ENCODE measurements around the gene GPR108.
"Not testable (repeated sequence)": the region's sequence is repeated elsewhere in the genome, so short reads cannot be mapped to it uniquely, and the experiment has no call there.

Gene GPR108

DNA sequence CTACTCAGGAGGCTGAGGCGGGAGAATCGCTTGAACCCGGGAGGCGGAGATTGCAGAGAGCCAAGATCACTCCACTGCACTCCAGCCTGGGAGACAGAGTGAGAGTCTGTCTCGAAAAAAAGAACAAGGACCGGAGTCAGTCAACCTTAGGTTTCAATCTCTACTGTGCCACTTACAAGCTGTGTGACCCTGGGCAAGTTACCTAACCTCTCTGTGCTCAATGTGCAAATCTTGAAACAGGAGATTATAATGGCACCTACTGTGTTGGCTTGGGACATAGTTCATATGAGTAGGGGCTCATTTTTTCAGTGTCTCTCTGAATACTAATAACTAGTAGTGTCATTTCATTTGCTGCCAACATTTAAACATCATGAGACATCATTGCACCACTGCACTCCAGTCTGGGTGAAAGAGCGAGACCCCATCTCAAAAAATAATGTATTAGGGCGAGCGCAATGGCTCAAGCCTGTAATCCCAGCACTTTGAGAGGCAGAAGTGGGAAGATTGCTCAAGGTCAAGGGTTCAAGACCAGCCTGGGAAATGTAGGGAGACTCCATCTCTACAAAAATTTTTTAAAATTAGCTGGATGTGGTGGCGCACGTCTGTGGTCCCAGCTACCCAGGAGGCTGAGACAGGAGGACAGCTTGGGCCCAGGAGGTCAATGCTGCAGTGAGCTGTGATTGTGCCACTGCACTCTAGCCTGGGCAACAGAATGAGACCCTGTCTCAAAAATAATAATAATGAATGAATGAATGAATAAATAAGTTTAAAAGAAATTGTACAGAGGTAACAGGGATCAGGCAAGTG lies 22.4 kb downstream of the GPR108 start:
- DNase-seq, result no peak
- TF ChIP-seq POLR2A (IDR thresholded peaks at IDR 0.05; ENCODE audit: low read length) (no peak), GATA1 (IDR thresholded peaks at IDR 0.05; ENCODE audit: low read depth, low read length) (no peak)

DNA sequence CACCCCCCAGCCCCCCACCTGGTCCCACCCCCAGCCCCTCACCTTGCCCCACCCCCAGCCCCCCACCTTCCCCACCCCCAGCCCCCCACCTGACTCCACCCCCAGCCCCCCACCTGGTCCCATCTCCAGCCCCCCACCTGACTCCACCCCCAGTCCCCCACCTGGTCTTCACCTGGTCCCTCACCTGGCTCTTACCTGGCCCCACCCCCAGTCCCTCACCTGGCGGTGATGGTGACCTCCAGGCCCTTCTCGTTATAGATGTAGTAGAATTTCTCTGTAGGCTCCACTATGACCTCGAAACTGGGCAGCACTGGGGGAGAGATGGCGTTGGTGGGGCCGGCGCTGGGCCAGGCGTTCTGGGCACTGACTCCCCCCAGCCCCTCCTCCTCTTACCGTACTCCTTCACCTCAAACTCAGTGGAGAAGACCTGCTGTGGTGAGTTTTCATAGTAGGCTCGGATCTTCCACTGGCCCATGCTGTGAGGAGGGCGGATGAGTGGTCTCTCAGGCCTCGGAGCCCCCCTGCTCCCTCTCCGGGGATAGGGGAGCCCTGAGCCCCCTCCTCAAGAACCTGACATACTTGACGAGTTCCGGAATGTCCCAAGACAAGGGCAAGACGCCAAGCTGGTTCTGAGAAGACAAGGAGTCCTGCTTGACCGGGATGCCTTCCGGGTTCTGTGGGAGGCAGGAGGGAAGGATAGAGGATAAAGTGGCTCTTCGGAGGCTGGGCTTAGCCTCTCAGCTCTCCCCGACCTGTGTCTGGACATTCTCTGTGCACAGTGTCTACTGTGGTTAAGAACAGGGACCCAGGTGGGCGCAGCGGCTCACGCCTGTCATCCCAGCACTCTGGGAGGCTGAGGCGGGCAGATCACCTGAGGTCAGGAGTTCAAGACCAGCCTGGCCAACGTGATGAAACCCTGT lies 23.3 kb downstream of the GPR108 start:
- no peak for TF ChIP-seq POLR2A (IDR thresholded peaks at IDR 0.05; ENCODE audit: low read length)
- TF ChIP-seq GATA1 (IDR thresholded peaks at IDR 0.05; ENCODE audit: low read depth, low read length), result no peak
- no peak for DNase-seq

DNA sequence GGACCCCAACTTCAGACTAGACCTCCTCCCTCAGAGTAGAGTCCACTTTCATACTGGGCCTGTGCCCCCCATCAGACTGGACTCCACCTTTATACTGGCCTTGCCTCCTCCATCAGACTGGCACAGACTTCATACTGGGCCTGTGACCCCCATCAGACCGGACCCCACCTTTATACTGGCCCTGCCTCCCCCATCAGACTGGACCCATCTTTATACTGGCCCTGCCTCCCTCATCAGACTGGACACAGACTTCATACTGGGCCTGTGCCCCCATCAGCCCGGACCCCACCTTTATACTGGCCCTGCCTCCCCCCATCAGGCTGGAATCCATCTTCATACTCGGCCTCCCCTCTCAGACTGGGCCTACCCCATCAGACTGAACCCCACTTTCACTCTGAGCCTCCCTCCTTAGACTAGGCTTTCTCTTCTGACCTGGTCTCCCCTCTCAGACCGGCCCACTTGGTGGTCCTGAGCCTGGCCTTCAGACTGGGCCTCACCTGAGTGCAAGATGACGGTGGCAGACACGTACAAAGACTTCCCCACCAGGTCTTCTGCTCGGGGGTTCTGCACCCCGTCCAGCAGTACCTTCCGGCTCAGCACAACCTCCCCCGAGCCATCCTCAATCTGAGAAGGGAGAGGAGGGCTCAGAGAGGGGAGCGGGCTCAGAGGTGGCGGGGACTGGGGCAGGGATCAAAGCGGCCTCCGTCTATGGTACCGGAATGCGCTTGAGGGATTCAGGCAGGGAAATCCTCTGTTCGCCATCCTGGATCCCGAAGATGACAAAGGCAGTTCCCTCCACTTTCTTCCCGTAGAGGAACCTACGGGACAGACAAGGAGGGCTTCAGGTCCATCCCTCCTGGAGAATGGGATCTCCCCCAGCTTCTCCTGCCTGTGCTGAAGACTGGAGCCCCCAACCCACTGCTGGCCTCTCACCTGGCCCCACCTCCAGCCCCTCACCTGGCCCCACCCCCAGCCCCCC lies 24.4 kb downstream of the GPR108 start:
- no peak for DNase-seq

DNA sequence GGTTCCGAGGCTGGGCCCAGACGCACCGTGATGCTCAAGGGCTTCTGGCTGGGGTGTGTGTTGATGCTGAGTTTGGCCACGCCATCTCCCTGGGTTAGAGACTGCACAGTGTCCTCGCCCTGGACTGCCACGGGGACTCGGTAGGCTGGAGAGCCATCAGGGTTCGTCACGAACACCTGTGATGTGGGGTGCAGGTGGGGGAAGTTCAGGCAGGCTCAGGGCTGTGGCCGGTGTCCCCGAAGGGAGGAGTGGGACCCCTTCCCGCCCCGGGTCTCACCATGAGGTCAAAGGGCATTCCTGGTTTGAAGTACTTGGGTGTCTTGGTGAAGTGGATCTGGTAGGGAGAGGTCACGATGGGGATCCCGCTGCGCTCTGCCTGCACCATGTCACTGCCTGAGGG lies 25.1 kb downstream of the GPR108 start:
- no peak for DNase-seq
- TF ChIP-seq GATA1 (IDR thresholded peaks at IDR 0.05; ENCODE audit: low read depth, low read length), result no peak

More for the DNA sequence above, 24.4 kb downstream of the GPR108 start:
- no peak for TF ChIP-seq GATA1 (IDR thresholded peaks at IDR 0.05; ENCODE audit: low read depth, low read length)
- TF ChIP-seq POLR2A (IDR thresholded peaks at IDR 0.05; ENCODE audit: low read length), result no peak

DNA sequence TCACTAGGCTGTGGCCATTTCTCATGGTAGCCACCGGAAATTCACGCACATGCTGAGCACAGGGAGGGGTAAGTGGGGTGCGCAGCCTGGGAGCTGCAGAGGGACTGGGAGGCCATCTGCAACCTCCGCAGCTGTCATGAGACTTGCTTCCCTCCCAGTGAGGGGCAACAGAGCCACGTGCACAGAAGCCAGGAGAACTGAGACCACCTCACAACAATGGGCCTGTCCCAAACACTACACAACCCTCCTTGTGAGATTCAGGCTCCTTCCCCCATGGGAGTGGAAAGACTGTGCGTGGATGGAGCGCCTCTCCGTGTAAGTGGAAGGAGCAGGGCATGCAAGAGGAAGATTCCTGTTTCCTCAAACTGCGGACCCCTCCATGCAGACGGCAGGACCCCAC lies 25.8 kb downstream of the GPR108 start:
- TF ChIP-seq GATA1 (IDR thresholded peaks at IDR 0.05; ENCODE audit: low read depth, low read length) (no peak), POLR2A (IDR thresholded peaks at IDR 0.05; ENCODE audit: low read length) (no peak)
- no peak for DNase-seq

DNA sequence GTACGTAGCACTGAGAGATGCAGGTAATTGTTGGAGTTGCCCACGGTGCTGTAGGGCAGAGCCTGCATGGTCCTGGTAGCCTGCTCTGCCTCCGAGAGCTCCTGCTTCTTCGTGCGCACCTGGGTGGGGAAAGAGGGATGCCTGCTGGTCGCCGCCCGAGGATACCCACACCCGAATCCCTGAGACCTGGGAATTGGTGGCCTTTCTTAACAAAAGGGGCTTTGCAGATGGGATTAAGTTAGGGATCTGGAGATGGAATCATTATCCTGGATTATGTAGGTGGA lies 26.4 kb downstream of the GPR108 start:
- no peak for TF ChIP-seq GATA1 (IDR thresholded peaks at IDR 0.05; ENCODE audit: low read depth, low read length)
- TF ChIP-seq POLR2A (IDR thresholded peaks at IDR 0.05; ENCODE audit: low read length), result no peak
- no peak for DNase-seq

DNA sequence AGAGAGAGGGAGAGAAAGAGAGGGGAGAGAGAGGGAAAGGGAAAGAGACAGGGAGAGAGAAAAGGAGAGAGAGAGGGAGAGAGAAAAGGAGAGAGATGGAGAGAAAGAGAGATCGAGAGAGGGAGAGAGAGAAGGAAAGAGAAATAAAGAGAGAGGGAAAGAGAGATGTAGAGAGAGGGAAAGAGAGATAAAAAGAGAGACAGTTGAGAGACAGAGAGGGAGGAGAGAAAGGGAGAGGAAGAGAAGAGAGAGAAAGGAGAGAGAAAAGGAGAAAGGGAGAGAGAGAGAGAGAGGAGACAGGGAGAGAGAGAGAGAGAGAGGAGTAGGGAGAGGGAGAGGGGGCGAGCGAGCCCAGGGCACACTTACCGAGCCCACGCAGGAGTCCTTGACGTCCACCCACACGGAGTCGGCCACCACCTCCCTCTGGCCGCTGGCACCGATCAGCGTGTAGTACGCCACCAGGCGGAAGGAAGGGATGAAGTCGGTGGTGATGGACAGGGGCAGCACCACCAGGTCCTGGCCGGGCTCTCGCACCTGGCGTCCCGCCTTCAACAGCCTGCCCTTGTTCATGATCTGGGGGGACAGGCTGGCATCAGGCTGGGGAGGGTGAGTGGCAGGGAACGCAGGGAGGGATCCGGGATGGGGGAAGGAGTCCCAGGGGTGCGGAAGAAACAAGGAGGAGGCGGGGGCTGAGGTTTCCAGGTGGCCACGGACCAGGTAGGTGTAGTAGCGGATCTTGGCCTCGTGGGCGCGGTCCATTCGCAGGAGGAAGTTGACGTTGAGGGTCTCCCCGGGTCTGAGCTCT lies 26.9 kb downstream of the GPR108 start:
- TF ChIP-seq POLR2A (IDR thresholded peaks at IDR 0.05; ENCODE audit: low read length), result no peak
- TF ChIP-seq GATA1 (IDR thresholded peaks at IDR 0.05; ENCODE audit: low read depth, low read length), result no peak
- no peak for DNase-seq

DNA sequence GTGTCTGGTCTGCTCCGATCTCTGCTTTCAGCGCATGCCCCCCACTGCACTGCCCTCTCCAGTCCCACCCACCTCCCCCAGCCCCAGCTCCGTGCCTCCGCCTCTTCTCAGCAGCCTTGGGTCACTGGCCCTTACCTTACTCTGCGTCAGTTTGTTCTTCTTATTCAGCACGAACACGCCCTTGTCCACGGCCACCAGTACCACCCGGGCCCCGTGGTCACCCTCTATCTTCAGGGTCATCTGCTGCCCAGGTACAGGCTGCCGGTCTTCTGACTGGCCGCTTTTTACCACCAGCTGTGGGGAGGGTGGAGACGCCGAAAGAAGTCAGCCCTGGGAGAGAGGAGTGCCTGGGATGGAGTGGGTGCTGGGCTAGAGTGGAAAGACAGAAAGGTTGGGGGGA lies 27.8 kb downstream of the GPR108 start:
- no peak for DNase-seq
- no peak for TF ChIP-seq GATA1 (IDR thresholded peaks at IDR 0.05; ENCODE audit: low read depth, low read length)
- TF ChIP-seq POLR2A (IDR thresholded peaks at IDR 0.05; ENCODE audit: low read length), result no peak

DNA sequence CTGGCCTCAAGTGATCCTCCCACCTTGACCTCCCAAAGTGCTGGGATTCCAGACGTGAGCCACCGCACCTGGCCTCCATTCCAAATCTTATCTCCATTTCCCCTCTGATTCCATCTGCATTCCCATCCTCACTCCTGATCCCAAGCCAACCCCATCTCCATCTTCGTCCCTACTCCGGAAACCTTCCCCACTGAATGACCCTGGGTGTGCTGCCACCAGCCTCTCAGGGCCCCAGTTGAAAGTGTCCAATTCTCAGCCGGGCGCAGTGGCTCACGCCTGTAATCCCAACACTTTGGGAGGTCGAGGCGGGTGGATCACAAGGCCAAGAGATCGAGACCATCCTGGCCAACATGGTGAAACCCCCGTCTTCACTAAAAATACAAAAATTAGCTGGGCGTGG lies 28.5 kb downstream of the GPR108 start:
- DNase-seq, result not testable (repeated sequence)

DNA sequence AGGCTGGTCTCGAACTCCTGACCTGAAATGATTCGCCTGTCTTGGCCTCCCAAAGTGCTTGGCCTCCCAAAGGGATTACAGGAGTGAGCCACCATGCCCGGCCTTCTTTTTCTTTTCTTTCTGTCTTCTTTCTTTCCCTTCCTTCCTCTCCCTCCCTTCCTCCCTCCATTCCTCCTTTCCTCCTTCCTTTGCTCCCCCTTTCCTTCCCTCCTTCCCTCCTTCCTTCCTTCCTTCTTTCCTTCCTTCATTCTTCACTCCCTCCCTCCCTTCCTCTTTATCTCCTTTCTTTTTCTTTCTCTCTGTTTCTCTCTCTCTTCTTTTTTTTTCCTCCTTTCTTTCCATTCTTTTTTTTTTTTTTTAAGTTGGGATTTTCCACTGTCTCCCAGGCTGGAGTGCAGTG lies 29.0 kb downstream of the GPR108 start:
- TF ChIP-seq GATA1 (IDR thresholded peaks at IDR 0.05; ENCODE audit: low read depth, low read length) (no peak), POLR2A (IDR thresholded peaks at IDR 0.05; ENCODE audit: low read length) (no peak)
- no peak for DNase-seq

DNA sequence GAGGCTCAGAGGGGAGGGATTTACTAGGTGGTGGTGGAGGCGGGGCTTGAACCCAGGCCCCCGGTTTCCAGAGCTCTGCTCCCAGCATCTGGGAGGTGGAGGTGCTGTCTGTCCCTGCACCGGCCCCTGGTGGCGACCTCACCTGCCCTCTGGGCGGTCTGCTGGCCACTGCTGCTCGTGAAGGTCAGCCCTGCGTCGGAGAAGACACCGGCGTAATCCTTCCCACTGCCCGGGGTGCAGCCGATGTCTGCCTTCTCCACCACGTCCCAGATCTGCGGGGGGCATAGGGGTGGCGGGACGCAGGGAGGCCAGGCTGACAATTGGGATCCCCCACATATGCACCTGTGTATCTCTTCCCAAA lies 29.7 kb downstream of the GPR108 start:
- TF ChIP-seq POLR2A (IDR thresholded peaks at IDR 0.05; ENCODE audit: low read length) (no peak), GATA1 (IDR thresholded peaks at IDR 0.05; ENCODE audit: low read depth, low read length) (no peak)
- DNase-seq, result no peak

DNA sequence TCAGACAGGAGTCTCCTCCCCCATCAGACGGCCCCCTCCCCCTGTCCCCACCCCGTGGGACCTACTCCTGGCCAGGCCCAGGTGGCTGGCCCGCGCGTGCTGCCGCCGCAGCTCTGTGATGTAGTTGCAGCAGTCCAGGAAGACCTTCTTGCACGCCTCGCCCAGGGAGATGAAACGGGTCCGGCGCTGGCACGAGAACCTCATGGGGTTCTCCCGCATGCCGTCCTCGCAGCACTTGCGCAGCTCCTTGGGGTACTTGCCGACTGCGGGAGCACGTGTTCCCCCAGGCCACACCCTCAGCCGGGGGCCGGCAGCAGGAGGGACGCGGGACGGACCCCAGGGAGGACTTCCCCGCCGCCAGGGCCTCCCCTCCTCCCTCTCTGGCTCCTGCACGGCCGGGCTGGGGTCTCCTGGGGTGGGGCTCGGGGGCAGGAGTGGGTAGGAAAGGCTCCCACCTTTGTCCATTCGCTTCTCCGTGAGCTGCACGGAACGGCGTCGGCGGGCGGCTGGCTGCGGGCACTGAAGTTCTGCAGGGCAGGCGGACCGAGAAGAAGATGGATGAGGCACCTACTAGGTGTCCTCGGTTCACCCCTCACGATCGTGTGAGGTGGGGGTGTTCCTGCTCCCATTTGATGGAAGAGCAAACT lies 30.2 kb downstream of the GPR108 start:
- TF ChIP-seq GATA1 (IDR thresholded peaks at IDR 0.05; ENCODE audit: low read depth, low read length) (no peak), POLR2A (IDR thresholded peaks at IDR 0.05; ENCODE audit: low read length) (no peak)
- no peak for DNase-seq

DNA sequence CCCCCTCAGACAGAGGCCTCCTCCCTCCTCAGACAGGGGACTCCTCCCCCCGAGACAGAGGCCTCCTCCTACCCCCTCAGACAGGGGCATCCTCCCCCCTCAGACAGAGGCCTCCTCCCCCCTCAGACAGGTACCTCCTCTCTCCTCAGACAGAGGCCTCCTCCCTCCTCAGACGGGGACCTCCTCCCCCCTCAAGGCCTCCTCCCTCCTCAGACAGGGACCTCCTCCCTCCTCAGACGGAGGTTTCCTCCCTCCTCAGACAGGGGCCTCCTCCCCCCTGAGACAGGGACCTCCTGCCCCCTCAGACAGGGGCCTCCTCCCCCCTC lies 30.8 kb downstream of the GPR108 start:
- DNase-seq, result no peak
- no peak for TF ChIP-seq POLR2A (IDR thresholded peaks at IDR 0.05; ENCODE audit: low read length)
- no peak for TF ChIP-seq GATA1 (IDR thresholded peaks at IDR 0.05; ENCODE audit: low read depth, low read length)

All from erythroblast (primary cell).